PC-3 (cell line): ENCODE results near the gene HSPB6. TPM values are rescaled to one million over a fixed set of nuclear protein-coding genes. Genes with fewer than 3 reads are reported as not detected.

Experiments used
- ATAC-seq: fragments of 200-7000 bp; cut with Tn5 transposase; 2 replicates; pipeline ENCODE4 v1.9.1; 2020; ENCODE audit warnings: mild to moderate bottlenecking, moderate library complexity
- BruUV-seq: library from RNA; stranded (reverse); fragments of 400-500 nt; replicated peaks from 2 replicates; lab custom pipeline; 2021; lab: Mats Ljungman, UMichigan
- CTCF ChIA-PET: fragments of 300-600 bp; sonication (Branson Sonifier 250); formaldehyde crosslinking; loops from one replicate; lab custom pipeline; 2022; ENCODE audit warnings: antibody characterized with exemption; lab: Charles Lee
- POLR2A ChIA-PET: fragments of 300-600 bp; sonication (Branson Sonifier 250); formaldehyde crosslinking; loops from one replicate; lab custom pipeline; 2022; ENCODE audit warnings: antibody characterized with exemption; ENCODE audit not compliant: unreplicated experiment; lab: Charles Lee
- DNase-seq: peaks from one replicate; pipeline ENCODE4 v3.0.0-alpha.2; 2015
- H2AFZ ChIP-seq: fragments of 300-600 bp; sonication (generic); 2 replicates; pipeline ENCODE4 v1.6.0; 2016; ENCODE audit warnings: antibody characterized with exemption, low read length
- H3F3A ChIP-seq: fragments of 300-600 bp; sonication (generic); one replicate; pipeline ENCODE4 v1.6.0; 2017; ENCODE audit warnings: antibody characterized with exemption, low read length, control low read depth, mild to moderate bottlenecking; ENCODE audit not compliant: unreplicated experiment
- H3K27ac ChIP-seq: fragments of 300-600 bp; sonication (generic); 2 replicates; pipeline ENCODE4 v1.5.1; 2016; ENCODE audit warnings: mild to moderate bottlenecking, low read length
- H3K27me3 ChIP-seq: fragments of 300-600 bp; sonication (generic); 2 replicates; pipeline ENCODE4 v1.6.1; 2016; ENCODE audit warnings: low read length, mixed read lengths
- H3K36me3 ChIP-seq: fragments of 300-600 bp; sonication (generic); 2 replicates; pipeline ENCODE4 v1.6.1; 2016; ENCODE audit warnings: low read depth, mixed run types, low read length, mixed read lengths
- H3K4me1 ChIP-seq: fragments of 300-600 bp; sonication (generic); 2 replicates; pipeline ENCODE4 v1.5.1; 2016; ENCODE audit warnings: low read length; ENCODE audit not compliant: insufficient read depth
- H3K4me2 ChIP-seq: fragments of 300-600 bp; sonication (generic); 2 replicates; pipeline ENCODE4 v1.6.0; 2016; ENCODE audit warnings: low read length
- H3K4me3 ChIP-seq: fragments of 300-600 bp; sonication (generic); 2 replicates; pipeline ENCODE4 v1.5.1; 2016; ENCODE audit warnings: mild to moderate bottlenecking, low read length, mixed read lengths
- H3K79me2 ChIP-seq: fragments of 300-600 bp; sonication (generic); 2 replicates; pipeline ENCODE4 v1.6.1; 2017; ENCODE audit warnings: low read length, mixed read lengths
- H3K9ac ChIP-seq: fragments of 300-600 bp; sonication (generic); 2 replicates; pipeline ENCODE4 v1.6.0; 2016; ENCODE audit warnings: mild to moderate bottlenecking, low read length
- H3K9me2 ChIP-seq: fragments of 300-600 bp; sonication (generic); replicated peaks from 2 replicates; pipeline ENCODE4 v1.6.1; 2016; ENCODE audit warnings: mixed run types, low read length, mixed read lengths
- H3K9me3 ChIP-seq: fragments of 300-600 bp; sonication (generic); 2 replicates; pipeline ENCODE4 v1.6.1; 2016; ENCODE audit warnings: low read length, mixed read lengths
- H4K20me1 ChIP-seq: fragments of 300-600 bp; sonication (generic); 2 replicates; pipeline ENCODE4 v1.6.1; 2016; ENCODE audit warnings: low read length, mixed read lengths
- CTCF ChIP-seq: fragments of 300-600 bp; sonication (generic); conservative IDR thresholded peaks from 2 replicates; pipeline ENCODE4 v1.5.1; 2017; ENCODE audit warnings: antibody characterized with exemption, low read depth, mild to moderate bottlenecking, low read length
- EZH2 ChIP-seq: fragments of 300-600 bp; sonication (generic); IDR thresholded peaks from one replicate; pipeline ENCODE4 v1.6.1; 2017; ENCODE audit warnings: antibody characterized with exemption, mild to moderate bottlenecking, low read length; ENCODE audit not compliant: unreplicated experiment
- EZH2phosphoT487 ChIP-seq: fragments of 300-600 bp; sonication (generic); IDR thresholded peaks from 2 replicates; pipeline ENCODE4 v1.6.1; 2018; ENCODE audit warnings: mild to moderate bottlenecking, antibody characterized with exemption, low read length, borderline replicate concordance
- intact Hi-C: fragments of 100-400 bp; cut with micrococcal nuclease; formaldehyde crosslinking; loops from 2 replicates; pipeline ENCODE4 v1.9.0; 2023
- total RNA-seq: library from RNA; depleted of rRNA; stranded (reverse); fragments of >200 nt; gene quantifications from 2 replicates; pipeline ENCODE4 v1.2.3, GENCODE V29; 2014

Gene HSPB6
- total RNA-seq, 1 experiment from 2014 or later = not detected

GRCh38 chr19:35755550-35756376 is 1.1 kb downstream of the HSPB6 start:
- ChIA-PET CTCF (no interaction called here), POLR2A (no interaction called here)
- TF ChIP-seq EZH2 = no peak
- no peak for TF ChIP-seq CTCF
- TF ChIP-seq EZH2phosphoT487 = no peak
- intact Hi-C loops = no loop called here
- H3K27me3 ChIP-seq = no peaks in the 10 kb centered on the region
- ATAC-seq = no peak
- H2AFZ ChIP-seq = no peak overlapping the region
- H3K27ac ChIP-seq = no peak overlapping the region
- no peak overlapping the region for H3K4me2 ChIP-seq
- no TSS peak for BruUV-seq
- no peaks in the 10 kb centered on the region for H3K9me3 ChIP-seq
- H4K20me1 ChIP-seq = no peaks in the 10 kb centered on the region
- peaks cover 15% of the 10 kb centered on the region for H3K79me2 ChIP-seq
- no peak for DNase-seq
- H3K36me3 ChIP-seq = no peaks in the 10 kb centered on the region
- H3K9me2 ChIP-seq = no peaks in the 10 kb centered on the region
- no peak overlapping the region for H3K4me3 ChIP-seq
- H3K9ac ChIP-seq = no peak overlapping the region
- H3F3A ChIP-seq = peaks cover 3% of the 10 kb centered on the region
- H3K4me1 ChIP-seq = peaks cover 7% of the 10 kb centered on the region

- Histone ChIP-seq H3K4me3 (no peak overlapping the region), H3K4me1 (peaks cover 7% of the 10 kb centered on the region), H2AFZ (no peak overlapping the region), H3K9me2 (no peaks in the 10 kb centered on the region), H3K4me2 (no peak overlapping the region), H3K27me3 (no peaks in the 10 kb centered on the region), H3K27ac (no peak overlapping the region), H3K36me3 (no peaks in the 10 kb centered on the region), H3F3A (peaks cover 3% of the 10 kb centered on the region), H4K20me1 (no peaks in the 10 kb centered on the region), H3K9ac (no peak overlapping the region), H3K9me3 (no peaks in the 10 kb centered on the region), H3K79me2 (peaks cover 15% of the 10 kb centered on the region)
- CTCF ChIA-PET = no interaction called here
- TF ChIP-seq EZH2 = no peak
- TF ChIP-seq CTCF = no peak
- TF ChIP-seq EZH2phosphoT487 = no peak
- DNase-seq = no peak
- no TSS peak for BruUV-seq
- POLR2A ChIA-PET = no interaction called here
- ATAC-seq = no peak
- intact Hi-C loops = no loop called here
Observed at GRCh38 chr19:35755131-35755549, 1.7 kb downstream of the HSPB6 start.
